IPS-20b (cell line): Measurements from ENCODE around the gene ATP6V0A4.

Experiments used
- H3K27ac ChIP-seq: one replicate; pipeline ENCODE4 v1.5.1; 2013; ENCODE audit warnings: low read length
- H3K27me3 ChIP-seq: 2 replicates; pipeline ENCODE4 v1.6.1; 2013; ENCODE audit warnings: mild to moderate bottlenecking, low read length, inconsistent platforms; ENCODE audit not compliant: insufficient read depth
- H3K36me3 ChIP-seq: 2 replicates; pipeline ENCODE4 v1.6.1; 2013; ENCODE audit warnings: low read depth, mild to moderate bottlenecking, inconsistent platforms, low read length, moderate library complexity; ENCODE audit not compliant: insufficient read depth
- H3K4me1 ChIP-seq: 2 replicates; pipeline ENCODE4 v1.6.1; 2013; ENCODE audit warnings: mild to moderate bottlenecking, control low read depth, inconsistent platforms, low read length, moderate library complexity; ENCODE audit not compliant: insufficient read depth
- H3K4me3 ChIP-seq: 2 replicates; pipeline ENCODE4 v1.5.1; 2013; ENCODE audit warnings: mild to moderate bottlenecking, low read length, inconsistent platforms
- H3K9ac ChIP-seq: 2 replicates; pipeline ENCODE4 v1.6.1; 2013; ENCODE audit warnings: low read depth, mild to moderate bottlenecking, inconsistent platforms, low read length, moderate library complexity
- H3K9me3 ChIP-seq: 2 replicates; pipeline ENCODE4 v1.6.1; 2013; ENCODE audit warnings: mild to moderate bottlenecking, low read depth, low read length, inconsistent platforms; ENCODE audit not compliant: insufficient read depth

Gene ATP6V0A4

GRCh38 chr7:138726288-138726687 lies 71.7 kb downstream of the ATP6V0A4 start:
- H3K27me3 ChIP-seq, result no peaks in the 10 kb centered on the region
- H3K9ac ChIP-seq, result no peak overlapping the region
- H3K4me3 ChIP-seq, result no peak overlapping the region
- H3K36me3 ChIP-seq, result no peaks in the 10 kb centered on the region
- H3K27ac ChIP-seq, result no peak overlapping the region
- no peaks in the 10 kb centered on the region; the same call in 1 of the 2 replicates for H3K4me1 ChIP-seq
- H3K9me3 ChIP-seq, result no peaks in the 10 kb centered on the region; the same call in 1 of the 2 replicates

DNA sequence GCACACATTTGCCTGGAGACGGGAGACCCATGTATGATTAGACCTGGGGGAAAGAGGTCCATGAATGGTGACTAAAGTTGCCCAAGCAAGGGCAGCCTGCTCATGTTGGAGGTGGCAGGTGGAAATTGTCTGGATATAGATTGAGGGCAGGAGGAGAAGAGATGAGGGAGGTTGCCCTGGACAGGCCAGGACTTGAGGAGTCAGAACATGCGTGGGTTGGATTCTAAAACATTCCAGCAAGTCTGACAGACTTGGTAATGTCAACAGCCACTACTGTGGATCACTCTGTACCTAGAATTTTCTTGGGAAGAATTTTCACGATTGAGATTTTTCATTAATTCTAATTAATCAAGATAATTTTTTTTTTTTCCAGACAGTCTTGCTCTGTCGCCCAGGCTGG lies 77.7 kb downstream of the ATP6V0A4 start:
- Histone ChIP-seq H3K4me3 (no peak overlapping the region), H3K36me3 (no peaks in the 10 kb centered on the region), H3K9ac (no peak overlapping the region), H3K9me3 (no peaks in the 10 kb centered on the region), H3K27ac (no peak overlapping the region), H3K4me1 (peaks cover 4% of the 10 kb centered on the region; the same call in 1 of the 2 replicates), H3K27me3 (no peaks in the 10 kb centered on the region)

DNA sequence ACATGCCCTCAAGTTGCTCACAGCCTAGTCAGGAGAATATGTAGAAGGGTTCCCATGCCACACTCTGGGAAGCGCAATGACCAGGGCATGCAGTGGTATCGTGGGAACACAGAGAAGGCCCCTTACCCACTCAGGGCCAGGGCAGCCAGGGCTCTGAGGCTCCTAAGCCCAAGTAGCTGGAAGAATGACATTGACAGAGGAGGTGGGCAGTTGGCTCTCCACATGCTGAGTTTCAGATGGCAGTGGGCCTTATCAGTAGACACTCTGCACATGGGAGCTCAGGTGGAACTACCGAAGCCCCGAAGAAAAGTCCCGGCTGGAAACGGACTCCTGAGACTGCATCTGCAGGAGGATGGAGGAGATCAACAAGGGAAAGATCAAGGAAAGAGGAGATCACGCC lies 81.1 kb downstream of the ATP6V0A4 start:
- Histone ChIP-seq H3K9ac (no peak overlapping the region), H3K4me3 (no peak overlapping the region), H3K4me1 (peaks cover 4% of the 10 kb centered on the region; the same call in 1 of the 2 replicates), H3K9me3 (no peaks in the 10 kb centered on the region), H3K27ac (no peak overlapping the region), H3K36me3 (no peaks in the 10 kb centered on the region), H3K27me3 (no peaks in the 10 kb centered on the region)

DNA sequence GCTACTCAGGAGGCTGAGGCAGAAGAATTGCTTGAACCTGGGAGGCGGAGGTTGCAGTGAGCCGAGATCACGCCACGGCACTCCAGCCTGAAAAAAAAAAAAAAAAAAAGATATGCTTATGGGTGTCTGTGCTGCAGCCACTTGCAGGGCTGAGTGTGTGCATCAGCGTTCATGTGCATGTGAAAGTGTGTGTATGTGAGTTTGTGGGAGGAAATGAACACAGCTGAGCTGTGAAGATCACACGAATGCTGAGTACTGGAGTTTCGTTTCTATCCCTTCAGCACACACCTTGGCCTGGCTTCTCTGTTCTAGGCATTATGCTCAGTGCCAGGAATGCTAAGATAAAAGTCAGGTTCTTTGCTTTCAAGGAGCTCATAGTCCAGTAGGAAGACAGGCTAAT lies 84.8 kb downstream of the ATP6V0A4 start:
- H3K27ac ChIP-seq, result no peak overlapping the region
- H3K27me3 ChIP-seq, result no peaks in the 10 kb centered on the region
- H3K4me1 ChIP-seq, result no peaks in the 10 kb centered on the region
- no peak overlapping the region for H3K9ac ChIP-seq
- H3K4me3 ChIP-seq, result no peak overlapping the region
- no peaks in the 10 kb centered on the region for H3K36me3 ChIP-seq
- no peaks in the 10 kb centered on the region for H3K9me3 ChIP-seq

- Histone ChIP-seq H3K9ac (no peak overlapping the region), H3K4me3 (no peak overlapping the region), H3K27me3 (no peaks in the 10 kb centered on the region), H3K27ac (no peak overlapping the region), H3K4me1 (no peaks in the 10 kb centered on the region), H3K9me3 (no peaks in the 10 kb centered on the region), H3K36me3 (no peaks in the 10 kb centered on the region)
These were observed 85.3 kb downstream of the ATP6V0A4 start for GRCh38 chr7:138712652-138713051.

GRCh38 chr7:138710536-138711385 lies 87.2 kb downstream of the ATP6V0A4 start:
- H3K9me3 ChIP-seq, result no peaks in the 10 kb centered on the region

DNA sequence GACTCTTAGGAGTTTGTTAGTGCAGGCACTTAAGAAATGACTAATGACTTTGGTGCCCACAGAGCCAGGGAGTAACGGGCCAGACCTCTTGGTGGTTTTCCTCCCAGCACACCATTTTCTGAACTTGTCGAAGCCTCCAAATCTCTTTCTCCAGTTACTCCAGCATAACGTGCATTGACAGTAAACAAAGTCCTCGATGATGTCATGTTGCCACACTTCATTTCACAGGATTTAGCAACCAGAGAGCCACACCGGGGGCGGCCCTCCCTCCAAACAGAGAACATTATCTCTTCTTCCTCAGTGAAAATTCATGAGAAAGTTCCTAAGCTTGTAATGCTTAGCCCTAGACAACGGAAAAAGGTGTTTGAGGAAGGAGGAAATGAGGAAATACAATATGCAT lies 92.8 kb downstream of the ATP6V0A4 start:
- no peak overlapping the region for H3K9ac ChIP-seq
- no peaks in the 10 kb centered on the region for H3K27me3 ChIP-seq
- H3K27ac ChIP-seq, result no peak overlapping the region
- no peaks in the 10 kb centered on the region for H3K9me3 ChIP-seq
- H3K36me3 ChIP-seq, result no peaks in the 10 kb centered on the region
- no peaks in the 10 kb centered on the region for H3K4me1 ChIP-seq
- H3K4me3 ChIP-seq, result no peak overlapping the region

More at GRCh38 chr7:138710536-138711385, 87.2 kb downstream of the ATP6V0A4 start:
- no peaks in the 10 kb centered on the region for H3K4me1 ChIP-seq
- no peaks in the 10 kb centered on the region for H3K27me3 ChIP-seq
- H3K4me3 ChIP-seq, result no peak overlapping the region
- no peak overlapping the region for H3K9ac ChIP-seq
- H3K36me3 ChIP-seq, result no peaks in the 10 kb centered on the region
- no peak overlapping the region for H3K27ac ChIP-seq

- H3K4me1 ChIP-seq, result no peaks in the 10 kb centered on the region
- H3K4me3 ChIP-seq, result no peak overlapping the region
- no peaks in the 10 kb centered on the region for H3K36me3 ChIP-seq
- H3K27ac ChIP-seq, result no peak overlapping the region
- H3K9me3 ChIP-seq, result no peaks in the 10 kb centered on the region
- no peak overlapping the region for H3K9ac ChIP-seq
- H3K27me3 ChIP-seq, result no peaks in the 10 kb centered on the region
These were observed 96.5 kb downstream of the ATP6V0A4 start for GRCh38 chr7:138701537-138701923.

GRCh38 chr7:138700857-138701536 lies 97.0 kb downstream of the ATP6V0A4 start, which contains the start of gene SVOPL:
TSS of gene SVOPL (minus strand) at chr7:138701362. CDS start at chr7:138679045, 22,317 bp downstream.
- Histone ChIP-seq H3K9me3 (no peaks in the 10 kb centered on the region), H3K27ac (no peak within 1 kb of the TSS), H3K27me3 (no peaks in the 10 kb centered on the region), H3K9ac (no peak within 1 kb of the TSS), H3K36me3 (no peaks in the 10 kb centered on the region), H3K4me1 (no peaks in the 10 kb centered on the region), H3K4me3 (no peak within 1 kb of the TSS)

DNA sequence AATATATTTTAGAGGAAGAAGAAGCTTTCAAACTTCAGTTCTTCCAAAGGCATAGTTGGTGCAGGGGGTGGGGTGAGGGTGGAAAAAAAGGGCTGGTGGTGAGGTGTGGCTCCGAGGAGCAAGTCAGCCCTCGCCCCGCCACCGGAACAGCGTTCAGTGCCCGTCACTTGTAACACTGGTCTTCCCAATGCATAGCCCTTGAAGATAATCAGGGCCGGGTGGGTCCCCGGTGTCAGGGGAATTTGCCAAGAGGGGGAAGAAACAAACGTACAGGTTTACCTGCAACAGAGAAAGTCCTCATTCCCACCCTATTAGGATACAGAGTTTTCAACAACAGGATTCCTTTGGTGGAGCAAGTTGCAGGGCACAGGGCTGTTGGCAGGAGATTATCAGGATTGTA lies 98.3 kb downstream of the ATP6V0A4 start:
- Histone ChIP-seq H3K27me3 (no peaks in the 10 kb centered on the region), H3K9me3 (no peaks in the 10 kb centered on the region), H3K4me1 (no peaks in the 10 kb centered on the region), H3K36me3 (no peaks in the 10 kb centered on the region), H3K4me3 (no peak overlapping the region), H3K9ac (no peak overlapping the region), H3K27ac (no peak overlapping the region)

DNA sequence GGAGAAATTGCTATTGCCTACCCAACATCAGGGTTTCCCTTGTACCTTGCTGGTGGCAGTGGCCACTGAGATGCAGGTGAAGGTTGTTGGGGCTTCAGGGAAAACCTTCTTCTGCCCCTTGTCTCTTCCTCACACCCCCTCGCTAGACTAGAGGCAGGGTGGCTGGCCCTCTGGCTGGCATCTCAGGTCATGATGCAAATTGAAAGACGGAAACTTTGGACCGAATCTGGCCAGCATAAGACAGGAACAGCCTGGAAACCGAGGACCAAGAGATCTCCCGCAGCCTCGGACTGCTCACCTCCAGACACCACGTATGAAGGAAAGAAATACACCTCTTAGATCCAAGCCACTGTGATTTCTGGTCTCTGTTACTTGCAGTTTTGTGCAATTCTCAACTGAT lies 99.7 kb downstream of the ATP6V0A4 start:
- no peak overlapping the region for H3K27ac ChIP-seq
- H3K36me3 ChIP-seq, result no peaks in the 10 kb centered on the region
- H3K27me3 ChIP-seq, result no peaks in the 10 kb centered on the region
- H3K4me3 ChIP-seq, result no peak overlapping the region
- no peak overlapping the region for H3K9ac ChIP-seq
- H3K9me3 ChIP-seq, result no peaks in the 10 kb centered on the region
- H3K4me1 ChIP-seq, result no peaks in the 10 kb centered on the region
